ENCODE results near the gene VWA8.
"Not testable (repeated sequence)": the region's sequence is repeated elsewhere in the genome, so short reads cannot be mapped to it uniquely, and the experiment has no call there.

VWA8 gene

GRCh38 chr13:41636590-41636989 is 324.3 kb downstream of the VWA8 start:
- not testable (repeated sequence) for H3K9ac ChIP-seq (ENCODE audit: low read depth in 1 of 2, low read length in 2 of 2); H3K36me3 ChIP-seq (ENCODE audit: control insufficient read depth in 2 of 2, insufficient read depth in 2 of 2, low read length in 2 of 2); H3K27me3 ChIP-seq (ENCODE audit: control insufficient read depth in 2 of 2, insufficient read depth in 2 of 2, low read length in 2 of 2); H3K9me3 ChIP-seq (ENCODE audit: control insufficient read depth in 2 of 2, low read length in 2 of 2); H3K27ac ChIP-seq (ENCODE audit: low read depth in 2 of 2, low read length in 2 of 2); H3K4me1 ChIP-seq (ENCODE audit: control insufficient read depth in 2 of 2, insufficient read depth in 2 of 2, low read length in 2 of 2); H3K4me3 ChIP-seq (ENCODE audit: low read length in 2 of 2)

GRCh38 chr13:41634407-41634806 is 326.5 kb downstream of the VWA8 start:
- H3K27me3 ChIP-seq (ENCODE audit: control insufficient read depth in 2 of 2, insufficient read depth in 2 of 2, low read length in 2 of 2): no peaks in the 10 kb centered on the region
- H3K27ac ChIP-seq (ENCODE audit: low read depth in 2 of 2, low read length in 2 of 2): no peak overlapping the region
- H3K4me3 ChIP-seq (ENCODE audit: low read length in 2 of 2): no peak overlapping the region
- no peak overlapping the region for H3K9ac ChIP-seq (ENCODE audit: low read depth in 1 of 2, low read length in 2 of 2)
- H3K36me3 ChIP-seq (ENCODE audit: control insufficient read depth in 2 of 2, insufficient read depth in 2 of 2, low read length in 2 of 2): no peaks in the 10 kb centered on the region
- no peaks in the 10 kb centered on the region for H3K9me3 ChIP-seq (ENCODE audit: control insufficient read depth in 2 of 2, low read length in 2 of 2)
- no peaks in the 10 kb centered on the region for H3K4me1 ChIP-seq (ENCODE audit: control insufficient read depth in 2 of 2, insufficient read depth in 2 of 2, low read length in 2 of 2)

- H3K4me1 ChIP-seq (ENCODE audit: control insufficient read depth in 2 of 2, insufficient read depth in 2 of 2, low read length in 2 of 2): no peaks in the 10 kb centered on the region
- H3K4me3 ChIP-seq (ENCODE audit: low read length in 2 of 2): no peak overlapping the region
- H3K9me3 ChIP-seq (ENCODE audit: control insufficient read depth in 2 of 2, low read length in 2 of 2): no peaks in the 10 kb centered on the region
- no peak overlapping the region for H3K27ac ChIP-seq (ENCODE audit: low read depth in 2 of 2, low read length in 2 of 2)
- H3K27me3 ChIP-seq (ENCODE audit: control insufficient read depth in 2 of 2, insufficient read depth in 2 of 2, low read length in 2 of 2): no peaks in the 10 kb centered on the region
- no peak overlapping the region for H3K9ac ChIP-seq (ENCODE audit: low read depth in 1 of 2, low read length in 2 of 2)
- H3K36me3 ChIP-seq (ENCODE audit: control insufficient read depth in 2 of 2, insufficient read depth in 2 of 2, low read length in 2 of 2): no peaks in the 10 kb centered on the region
Measured at GRCh38 chr13:41633776-41634175, 327.1 kb downstream of the VWA8 start.

- no peaks in the 10 kb centered on the region for H3K36me3 ChIP-seq (ENCODE audit: control insufficient read depth in 2 of 2, insufficient read depth in 2 of 2, low read length in 2 of 2)
- no peak overlapping the region for H3K9ac ChIP-seq (ENCODE audit: low read depth in 1 of 2, low read length in 2 of 2)
- no peaks in the 10 kb centered on the region for H3K4me1 ChIP-seq (ENCODE audit: control insufficient read depth in 2 of 2, insufficient read depth in 2 of 2, low read length in 2 of 2)
- no peak overlapping the region for H3K27ac ChIP-seq (ENCODE audit: low read depth in 2 of 2, low read length in 2 of 2)
- H3K27me3 ChIP-seq (ENCODE audit: control insufficient read depth in 2 of 2, insufficient read depth in 2 of 2, low read length in 2 of 2): no peaks in the 10 kb centered on the region
- H3K4me3 ChIP-seq (ENCODE audit: low read length in 2 of 2): no peak overlapping the region
- no peaks in the 10 kb centered on the region for H3K9me3 ChIP-seq (ENCODE audit: control insufficient read depth in 2 of 2, low read length in 2 of 2)
Measured at GRCh38 chr13:41631296-41631965, 329.5 kb downstream of the VWA8 start.

- no peaks in the 10 kb centered on the region for H3K36me3 ChIP-seq (ENCODE audit: control insufficient read depth in 2 of 2, insufficient read depth in 2 of 2, low read length in 2 of 2)
- no peaks in the 10 kb centered on the region for H3K4me1 ChIP-seq (ENCODE audit: control insufficient read depth in 2 of 2, insufficient read depth in 2 of 2, low read length in 2 of 2)
- H3K27me3 ChIP-seq (ENCODE audit: control insufficient read depth in 2 of 2, insufficient read depth in 2 of 2, low read length in 2 of 2): no peaks in the 10 kb centered on the region
- no peak overlapping the region for H3K9ac ChIP-seq (ENCODE audit: low read depth in 1 of 2, low read length in 2 of 2)
- H3K27ac ChIP-seq (ENCODE audit: low read depth in 2 of 2, low read length in 2 of 2): no peak overlapping the region
- no peak overlapping the region for H3K4me3 ChIP-seq (ENCODE audit: low read length in 2 of 2)
- no peaks in the 10 kb centered on the region for H3K9me3 ChIP-seq (ENCODE audit: control insufficient read depth in 2 of 2, low read length in 2 of 2)
Measured at GRCh38 chr13:41627425-41627824, 333.5 kb downstream of the VWA8 start.

GRCh38 chr13:41624041-41624440 is 336.9 kb downstream of the VWA8 start:
- H3K36me3 ChIP-seq (ENCODE audit: control insufficient read depth in 2 of 2, insufficient read depth in 2 of 2, low read length in 2 of 2): no peaks in the 10 kb centered on the region
- H3K4me3 ChIP-seq (ENCODE audit: low read length in 2 of 2): no peak overlapping the region
- no peaks in the 10 kb centered on the region for H3K27me3 ChIP-seq (ENCODE audit: control insufficient read depth in 2 of 2, insufficient read depth in 2 of 2, low read length in 2 of 2)
- H3K4me1 ChIP-seq (ENCODE audit: control insufficient read depth in 2 of 2, insufficient read depth in 2 of 2, low read length in 2 of 2): no peaks in the 10 kb centered on the region
- H3K9ac ChIP-seq (ENCODE audit: low read depth in 1 of 2, low read length in 2 of 2): no peak overlapping the region
- H3K9me3 ChIP-seq (ENCODE audit: control insufficient read depth in 2 of 2, low read length in 2 of 2): no peaks in the 10 kb centered on the region
- no peak overlapping the region for H3K27ac ChIP-seq (ENCODE audit: low read depth in 2 of 2, low read length in 2 of 2)

GRCh38 chr13:41622432-41623429 is 338.2 kb downstream of the VWA8 start:
- Histone ChIP-seq H3K27me3 (ENCODE audit: control insufficient read depth in 2 of 2, insufficient read depth in 2 of 2, low read length in 2 of 2) (no peaks in the 10 kb centered on the region), H3K4me3 (ENCODE audit: low read length in 2 of 2) (no peak overlapping the region), H3K4me1 (ENCODE audit: control insufficient read depth in 2 of 2, insufficient read depth in 2 of 2, low read length in 2 of 2) (no peaks in the 10 kb centered on the region), H3K9ac (ENCODE audit: low read depth in 1 of 2, low read length in 2 of 2) (no peak overlapping the region), H3K27ac (ENCODE audit: low read depth in 2 of 2, low read length in 2 of 2) (peak overlapping the region in 1 of 2 donors; percentile 36), H3K9me3 (ENCODE audit: control insufficient read depth in 2 of 2, low read length in 2 of 2) (no peaks in the 10 kb centered on the region), H3K36me3 (ENCODE audit: control insufficient read depth in 2 of 2, insufficient read depth in 2 of 2, low read length in 2 of 2) (no peaks in the 10 kb centered on the region)

GRCh38 chr13:41621716-41622431 is 339.0 kb downstream of the VWA8 start:
- H3K9me3 ChIP-seq (ENCODE audit: control insufficient read depth in 2 of 2, low read length in 2 of 2): no peaks in the 10 kb centered on the region
- H3K27ac ChIP-seq (ENCODE audit: low read depth in 2 of 2, low read length in 2 of 2): peak overlapping the region in 1 of 2 donors; percentile 36
- H3K36me3 ChIP-seq (ENCODE audit: control insufficient read depth in 2 of 2, insufficient read depth in 2 of 2, low read length in 2 of 2): no peaks in the 10 kb centered on the region
- H3K4me1 ChIP-seq (ENCODE audit: control insufficient read depth in 2 of 2, insufficient read depth in 2 of 2, low read length in 2 of 2): no peaks in the 10 kb centered on the region
- no peak overlapping the region for H3K9ac ChIP-seq (ENCODE audit: low read depth in 1 of 2, low read length in 2 of 2)
- no peak overlapping the region for H3K4me3 ChIP-seq (ENCODE audit: low read length in 2 of 2)
- no peaks in the 10 kb centered on the region for H3K27me3 ChIP-seq (ENCODE audit: control insufficient read depth in 2 of 2, insufficient read depth in 2 of 2, low read length in 2 of 2)

GRCh38 chr13:41617633-41618032 is 343.3 kb downstream of the VWA8 start:
- not testable (repeated sequence) for H3K9me3 ChIP-seq (ENCODE audit: control insufficient read depth in 2 of 2, low read length in 2 of 2)

GRCh38 chr13:41616151-41616550 is 344.8 kb downstream of the VWA8 start:
- no peak overlapping the region for H3K4me3 ChIP-seq (ENCODE audit: low read length in 2 of 2)
- H3K9me3 ChIP-seq (ENCODE audit: control insufficient read depth in 2 of 2, low read length in 2 of 2): no peaks in the 10 kb centered on the region
- H3K27ac ChIP-seq (ENCODE audit: low read depth in 2 of 2, low read length in 2 of 2): no peak overlapping the region
- no peaks in the 10 kb centered on the region for H3K27me3 ChIP-seq (ENCODE audit: control insufficient read depth in 2 of 2, insufficient read depth in 2 of 2, low read length in 2 of 2)
- no peaks in the 10 kb centered on the region for H3K4me1 ChIP-seq (ENCODE audit: control insufficient read depth in 2 of 2, insufficient read depth in 2 of 2, low read length in 2 of 2)
- peaks cover 4 to 7% of the 10 kb centered on the region in 2 donors for H3K36me3 ChIP-seq (ENCODE audit: control insufficient read depth in 2 of 2, insufficient read depth in 2 of 2, low read length in 2 of 2)
- H3K9ac ChIP-seq (ENCODE audit: low read depth in 1 of 2, low read length in 2 of 2): no peak overlapping the region

More at GRCh38 chr13:41617633-41618032, 343.3 kb downstream of the VWA8 start:
- H3K4me3 ChIP-seq (ENCODE audit: low read length in 2 of 2); H3K9ac ChIP-seq (ENCODE audit: low read depth in 1 of 2, low read length in 2 of 2); H3K36me3 ChIP-seq (ENCODE audit: control insufficient read depth in 2 of 2, insufficient read depth in 2 of 2, low read length in 2 of 2); H3K4me1 ChIP-seq (ENCODE audit: control insufficient read depth in 2 of 2, insufficient read depth in 2 of 2, low read length in 2 of 2); H3K27ac ChIP-seq (ENCODE audit: low read depth in 2 of 2, low read length in 2 of 2); H3K27me3 ChIP-seq (ENCODE audit: control insufficient read depth in 2 of 2, insufficient read depth in 2 of 2, low read length in 2 of 2): not testable (repeated sequence)
